ENCODE measurements around the gene TNK1.

TNK1 gene

GRCh38 chr17:7413346-7413985, 32.6 kb downstream of the TNK1 start:
- no peak for DNase-seq

- no peak for DNase-seq
Observed at GRCh38 chr17:7414837-7415236, 33.9 kb downstream of the TNK1 start.

- DNase-seq = no peak
Observed at GRCh38 chr17:7415784-7416183, 34.9 kb downstream of the TNK1 start.

DNA sequence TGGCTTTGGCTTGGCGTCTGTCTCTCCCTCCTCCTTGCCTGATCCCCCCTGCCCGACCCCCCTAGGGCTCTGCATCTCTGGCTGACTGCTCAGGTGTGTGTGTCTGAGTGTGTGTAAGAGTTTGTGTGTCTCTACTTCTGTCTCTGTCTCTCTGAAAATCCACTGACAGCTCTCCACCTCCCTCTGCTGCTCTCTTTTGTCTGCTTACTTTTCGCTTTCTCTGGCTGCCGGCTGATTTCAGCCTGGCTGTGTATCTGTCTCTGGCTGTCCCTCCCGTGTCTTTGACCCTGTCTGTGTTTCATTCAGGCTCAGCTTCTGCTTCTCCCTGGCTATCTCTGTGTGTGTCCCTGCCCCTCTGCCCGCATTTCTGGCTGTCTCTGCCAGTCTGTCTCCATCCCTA, 35.4 kb downstream of the TNK1 start:
- no peak for DNase-seq

DNA sequence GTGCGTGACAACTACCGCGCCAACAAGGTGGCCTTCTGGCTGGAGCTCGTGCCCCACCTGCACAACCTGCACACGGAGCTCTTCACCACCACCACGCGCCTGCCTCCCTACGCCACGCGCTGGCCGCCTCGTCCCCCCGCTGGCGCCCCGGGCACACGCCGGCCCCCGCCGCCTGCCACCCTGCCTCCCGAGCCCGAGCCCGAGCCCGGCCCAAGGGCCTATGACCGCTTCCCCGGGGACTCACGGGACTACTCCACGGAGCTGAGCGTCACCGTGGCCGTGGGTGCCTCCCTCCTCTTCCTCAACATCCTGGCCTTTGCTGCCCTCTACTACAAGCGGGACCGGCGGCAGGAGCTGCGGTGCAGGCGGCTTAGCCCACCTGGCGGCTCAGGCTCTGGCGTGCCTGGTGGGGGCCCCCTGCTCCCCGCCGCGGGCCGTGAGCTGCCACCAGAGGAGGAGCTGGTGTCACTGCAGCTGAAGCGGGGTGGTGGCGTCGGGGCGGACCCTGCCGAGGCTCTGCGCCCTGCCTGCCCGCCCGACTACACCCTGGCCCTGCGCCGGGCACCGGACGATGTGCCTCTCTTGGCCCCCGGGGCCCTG, 36.3 kb downstream of the TNK1 start:
- no peak for DNase-seq

- no peak for DNase-seq
Observed at GRCh38 chr17:7418472-7419152, 37.7 kb downstream of the TNK1 start.

DNA sequence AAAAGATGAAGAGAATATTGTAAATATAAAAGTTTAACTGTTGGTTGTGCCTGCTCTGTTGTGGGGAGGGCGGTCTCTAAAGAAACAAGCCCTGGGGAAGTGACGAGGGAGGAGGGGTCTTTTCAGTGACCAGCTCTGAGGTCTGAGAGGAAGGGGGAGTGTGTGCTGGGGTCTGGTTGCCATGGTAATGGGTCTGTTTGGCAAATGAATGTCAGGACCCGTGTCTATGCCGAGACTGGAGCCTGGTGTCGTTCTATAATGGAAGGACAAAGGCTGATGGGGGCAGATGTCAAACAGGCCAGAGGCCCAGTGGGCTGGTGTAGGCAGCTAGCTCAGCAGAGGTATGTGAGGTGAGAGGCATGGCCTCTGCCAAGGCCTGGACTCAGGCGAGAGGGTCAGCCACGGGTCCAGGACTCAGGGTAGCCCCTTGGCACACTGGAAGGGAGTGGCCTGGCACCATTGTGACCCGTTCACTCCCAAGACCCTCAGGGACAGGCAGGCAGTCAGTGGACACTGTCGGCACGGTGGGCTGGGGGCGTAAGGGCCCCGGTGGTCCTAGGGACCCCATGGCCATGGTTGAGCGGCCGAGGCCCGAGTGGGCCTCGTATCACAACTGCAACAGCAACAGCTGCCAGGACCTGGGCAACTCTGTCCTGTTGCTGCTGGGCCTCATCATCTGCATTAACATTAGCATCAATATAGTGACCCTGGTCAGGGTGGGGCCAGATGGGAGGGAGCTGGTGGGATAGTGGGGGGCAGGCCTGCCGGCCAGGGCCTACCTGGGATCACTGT, 39.1 kb downstream of the TNK1 start, which contains the start of gene SPEM1:
TSS of gene SPEM1 (plus strand) at position 506 of the 792 bp plus-strand sequence. CDS start at position 567, 61 bp downstream.
- no peak for DNase-seq

- DNase-seq = no peak
Observed at GRCh38 chr17:7421186-7421585, 40.3 kb downstream of the TNK1 start.

DNA sequence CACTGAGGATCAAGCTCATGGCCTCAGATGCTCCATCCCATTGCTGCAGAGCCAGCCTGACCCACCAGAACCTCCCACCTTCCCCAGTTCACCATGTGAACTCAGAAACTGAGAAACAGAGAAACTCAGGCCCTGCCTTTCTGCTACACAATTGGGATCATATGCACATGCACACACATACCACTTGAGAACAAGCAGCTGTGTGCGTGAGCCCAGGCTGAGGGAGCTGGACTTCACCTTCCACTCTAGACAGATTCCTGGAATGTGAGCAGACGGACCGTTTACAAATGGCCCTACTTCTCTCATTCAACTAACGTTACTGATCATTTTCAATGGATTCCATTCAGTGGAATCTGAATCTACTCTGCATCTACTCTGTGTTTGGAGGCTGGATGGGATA, 42.8 kb downstream of the TNK1 start:
- DNase-seq = no peak

DNA sequence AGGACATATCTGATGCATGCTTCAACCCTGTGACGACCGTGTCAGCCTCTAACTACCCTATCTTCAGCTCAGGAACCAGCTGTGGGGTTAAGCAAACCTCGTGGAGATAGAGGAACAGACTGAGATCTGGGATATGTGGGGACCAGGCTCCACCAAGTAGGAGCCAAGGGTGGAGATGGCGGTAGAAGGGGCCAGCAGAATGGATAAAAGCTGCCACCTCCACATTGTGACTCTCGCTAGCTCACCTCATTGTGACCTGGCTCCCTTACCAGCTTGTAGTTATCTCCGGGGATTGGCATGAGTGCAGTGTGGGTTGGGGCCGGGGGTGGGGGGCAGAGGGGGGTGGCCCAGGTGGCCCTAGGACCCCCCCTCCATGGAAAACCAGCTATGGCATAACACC, 44.4 kb downstream of the TNK1 start, which contains the start of gene SPEM2:
TSS of gene SPEM2 (plus strand) at position 301 of the 400 bp plus-strand sequence. CDS start at position 374, 73 bp downstream.
- no peak for DNase-seq

- DNase-seq = no peak
Observed at GRCh38 chr17:7425756-7426155, 44.9 kb downstream of the TNK1 start.

- no peak for DNase-seq
Observed at GRCh38 chr17:7426203-7426863, 45.4 kb downstream of the TNK1 start.

- no peak for DNase-seq
Observed at GRCh38 chr17:7426896-7427489, 46.1 kb downstream of the TNK1 start.

GRCh38 chr17:7427549-7427948, 46.7 kb downstream of the TNK1 start:
- DNase-seq = no peak

DNA sequence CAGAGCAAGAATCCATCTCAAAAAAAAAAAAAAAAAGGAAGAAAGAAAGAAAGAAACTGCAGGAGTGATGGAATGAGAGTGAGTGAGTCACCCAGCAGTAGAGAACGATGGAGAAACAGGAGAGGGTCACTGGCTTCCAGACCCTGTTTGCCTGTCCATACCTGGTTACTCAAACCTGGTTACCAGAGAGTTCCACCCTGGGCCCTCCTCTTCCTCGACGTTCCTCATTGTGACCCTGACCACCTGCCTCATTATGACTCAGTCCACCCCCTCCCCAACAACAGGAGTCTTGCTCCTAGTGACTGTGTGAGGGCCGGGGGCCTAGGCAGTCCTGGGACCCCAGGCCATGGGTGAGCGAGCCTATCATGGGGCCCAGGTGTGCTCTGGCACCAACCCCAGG, 47.7 kb downstream of the TNK1 start, which contains the start of gene SPEM3:
TSS of gene SPEM3 (plus strand) at position 301 of the 400 bp plus-strand sequence. CDS start at position 347, 46 bp downstream.
- no peak for DNase-seq

GRCh38 chr17:7429722-7430121, 48.8 kb downstream of the TNK1 start:
- DNase-seq = no peak

- no peak for DNase-seq
Observed at GRCh38 chr17:7431231-7431630, 50.3 kb downstream of the TNK1 start.

GRCh38 chr17:7432296-7432695, 51.4 kb downstream of the TNK1 start:
- no peak for DNase-seq

- peak; percentile 76 for DNase-seq
Observed at GRCh38 chr17:7435676-7436555, 55.0 kb downstream of the TNK1 start.

DNA sequence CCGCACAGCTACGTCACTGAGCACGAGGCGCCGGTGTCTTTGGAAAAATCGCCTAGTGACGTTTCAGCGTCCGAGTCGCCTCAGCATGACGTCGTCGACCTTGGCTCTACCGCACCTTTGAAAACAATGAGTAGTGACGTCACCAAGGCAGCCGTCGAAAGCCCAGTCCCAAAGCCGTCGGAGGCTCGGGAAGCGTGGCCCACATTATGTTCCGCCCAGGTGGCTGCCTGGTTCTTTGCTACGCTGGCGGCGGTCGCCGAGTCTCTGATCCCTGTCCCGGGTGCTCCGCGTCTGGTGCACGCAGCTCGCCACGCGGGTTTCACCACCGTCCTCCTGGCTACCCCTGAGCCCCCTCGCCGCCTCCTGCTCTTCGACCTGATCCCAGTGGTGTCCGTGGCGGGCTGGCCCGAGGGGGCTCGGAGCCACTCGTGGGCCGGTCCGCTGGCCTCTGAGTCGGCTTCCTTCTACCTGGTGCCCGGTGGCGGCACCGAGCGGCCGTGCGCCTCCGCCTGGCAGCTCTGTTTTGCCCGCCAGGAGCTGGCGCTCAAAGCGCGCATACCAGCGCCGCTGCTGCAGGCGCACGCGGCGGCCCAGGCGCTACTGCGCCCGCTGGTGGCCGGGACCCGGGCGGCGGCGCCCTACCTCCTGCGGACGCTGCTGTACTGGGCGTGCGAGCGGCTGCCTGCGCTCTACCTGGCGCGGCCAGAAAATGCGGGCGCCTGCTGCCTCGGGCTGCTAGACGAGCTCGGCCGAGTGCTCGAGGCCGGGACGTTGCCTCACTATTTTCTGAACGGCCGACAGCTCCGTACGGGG, 55.9 kb downstream of the TNK1 start:
- DNase-seq = peak; percentile 36
